Renal cortex interstitium (tissue), 11 donors: Measurements from ENCODE around the gene SIGLEC14. TPM values are rescaled to one million over a fixed set of nuclear protein-coding genes. Genes with fewer than 3 reads are reported as not detected.
A peak's percentile ranks its signal among the peaks of the same experiment; 100 is the strongest.
"Not testable (repeated sequence)": the region's sequence is repeated elsewhere in the genome, so short reads cannot be mapped to it uniquely, and the experiment has no call there.

Source experiments
- DNase-seq, 11 donors: peaks; one replicate each; pipeline ENCODE4 v3.0.0-alpha.2; 2013; ENCODE audit warnings: low read depth in 9 of 11, low spot score in 4 of 11; ENCODE audit errors: extremely low read depth in 1 of 11
- polyA plus RNA-seq, 3 donors: library from polyadenylated mRNA; unstranded; fragments of 120-200 nt; gene quantifications; one replicate each; pipeline ENCODE4 v1.2.1, GENCODE V29; 2013; ENCODE audit not compliant: insufficient read length in 3 of 3

SIGLEC14 gene
- polyA plus RNA-seq, 3 donors = 0.60 to 0.89 (median 0.64) TPM

- DNase-seq = no peak
Measured at GRCh38 chr19:51632126-51632525, 14.5 kb downstream of the SIGLEC14 start.

- not testable (repeated sequence) for DNase-seq
Measured at GRCh38 chr19:51630315-51630714, 16.3 kb downstream of the SIGLEC14 start, which contains the start of gene SIGLEC5. Gene SIGLEC5, minus strand, starts transcription at chr19:51630401. Its CDS starts 66 bp downstream, at chr19:51630335.

- no peak for DNase-seq
Measured at GRCh38 chr19:51628153-51628939, 18.3 kb downstream of the SIGLEC14 start.

- no peak for DNase-seq
Measured at GRCh38 chr19:51627491-51628138, 19.0 kb downstream of the SIGLEC14 start.

GRCh38 chr19:51626675-51627074 lies 19.9 kb downstream of the SIGLEC14 start:
- no peak for DNase-seq

GRCh38 chr19:51621178-51621577 lies 25.4 kb downstream of the SIGLEC14 start:
- DNase-seq = no peak

- DNase-seq = no peak
Measured at GRCh38 chr19:51615991-51616390, 30.6 kb downstream of the SIGLEC14 start.

- DNase-seq = no peak
Measured at GRCh38 chr19:51614789-51615188, 31.8 kb downstream of the SIGLEC14 start.

GRCh38 chr19:51610576-51610975 lies 36.0 kb downstream of the SIGLEC14 start:
- no peak for DNase-seq

- DNase-seq = peak; percentile 33 to 74 (median 64)
Measured at GRCh38 chr19:51607920-51608562, 38.6 kb downstream of the SIGLEC14 start.

- DNase-seq = no peak
Measured at GRCh38 chr19:51607077-51607476, 39.5 kb downstream of the SIGLEC14 start.

GRCh38 chr19:51602189-51602854 lies 44.3 kb downstream of the SIGLEC14 start:
- no peak for DNase-seq

GRCh38 chr19:51600940-51601580 lies 45.6 kb downstream of the SIGLEC14 start:
- no peak for DNase-seq

- DNase-seq = no peak
Measured at GRCh38 chr19:51599084-51599483, 47.5 kb downstream of the SIGLEC14 start.

- DNase-seq = no peak
Measured at GRCh38 chr19:51598159-51598915, 48.3 kb downstream of the SIGLEC14 start.

GRCh38 chr19:51595190-51596175 lies 51.1 kb downstream of the SIGLEC14 start:
- no peak for DNase-seq

GRCh38 chr19:51594774-51595109 lies 51.9 kb downstream of the SIGLEC14 start:
- DNase-seq = no peak
